GM12878 (cell line): Measurements from ENCODE around the gene PTTG1. TPM values are rescaled to one million over a fixed set of nuclear protein-coding genes. Genes with fewer than 3 reads are reported as not detected.

Experiments used
- ATAC-seq: fragments of 200-7000 bp; cut with Tn5 transposase; 3 replicates; pipeline ENCODE4 v1.9.1; 2020; ENCODE audit warnings: mild to moderate bottlenecking, moderate library complexity
- BruUV-seq: library from RNA; stranded (reverse); fragments of 400-500 nt; replicated peaks from 2 replicates; lab custom pipeline; 2021; lab: Mats Ljungman, UMichigan
- CTCF ChIA-PET: fragments of 300-600 bp; sonication (Branson Sonifier 250); formaldehyde crosslinking; extraction: SDS; loops from one replicate; lab custom pipeline; 2021; ENCODE audit warnings: inconsistent platforms; lab: Yijun Ruan, JAX
- POLR2A ChIA-PET: fragments of 350-600 bp; formaldehyde crosslinking; extraction: SDS; loops from one replicate; lab custom pipeline; 2021; ENCODE audit warnings: inconsistent platforms; lab: Charles Lee
- RAD21 ChIA-PET: fragments of 300-600 bp; sonication (Branson Sonifier 250); formaldehyde crosslinking; loops from one replicate; lab custom pipeline; 2023; ENCODE audit warnings: antibody characterized with exemption; ENCODE audit not compliant: unreplicated experiment; lab: Charles Lee
- SMC1A ChIA-PET: fragments of 300-600 bp; sonication (Branson Sonifier 250); formaldehyde crosslinking; loops from one replicate; lab custom pipeline; 2023; ENCODE audit not compliant: unreplicated experiment, uncharacterized antibody; lab: Charles Lee
- DNase-seq: peaks from one replicate; pipeline ENCODE4 v3.0.0-alpha.2; 2011; ENCODE audit warnings: low read depth, low spot score
- FAIRE-seq: peaks from 3 replicates; lab custom pipeline; 2011; peaks lifted over from hg19 to GRCh38; lab: Jason Lieb, UNC
- H2AFZ ChIP-seq: 2 replicates; pipeline ENCODE4 v1.6.0; 2011; ENCODE audit warnings: low read depth, low read length, control low read depth; ENCODE audit not compliant: control insufficient read depth
- H3K27ac ChIP-seq: 2 replicates; pipeline ENCODE4 v1.5.1; 2011; ENCODE audit warnings: control low read depth; ENCODE audit not compliant: control insufficient read depth, insufficient read depth
- H3K27me3 ChIP-seq, 2 experiments: replicated peaks in 1 of 2; 2 replicates each; pipeline versions ENCODE4 v1.6.0 to v1.6.1; 2011; ENCODE audit warnings: low read length in 1 of 2; ENCODE audit not compliant: control insufficient read depth in 2 of 2, insufficient read depth in 2 of 2
- H3K36me3 ChIP-seq, 2 experiments: 2 replicates each; pipeline ENCODE4 v1.5.1; 2011; ENCODE audit warnings: low read length in 1 of 2; ENCODE audit not compliant: control insufficient read depth in 2 of 2, insufficient read depth in 2 of 2
- H3K4me1 ChIP-seq: 2 replicates; pipeline ENCODE4 v1.6.1; 2011; ENCODE audit warnings: mild to moderate bottlenecking, low read length, moderate library complexity, mixed read lengths; ENCODE audit not compliant: control insufficient read depth, insufficient read depth
- H3K4me2 ChIP-seq: 2 replicates; pipeline ENCODE4 v1.6.0; 2011; ENCODE audit warnings: control low read depth; ENCODE audit not compliant: control insufficient read depth, insufficient read depth
- H3K4me3 ChIP-seq: fragments of 200-600 bp; sonication (generic); 2 replicates; pipeline ENCODE4 v1.5.1; 2016
- H3K79me2 ChIP-seq: 2 replicates; pipeline ENCODE4 v1.6.0; 2011; ENCODE audit warnings: low read length; ENCODE audit not compliant: control insufficient read depth, insufficient read depth
- H3K9ac ChIP-seq: 2 replicates; pipeline ENCODE4 v1.8.0; 2011; ENCODE audit warnings: low read length, control low read depth, mixed read lengths; ENCODE audit not compliant: control insufficient read depth, insufficient read depth
- H3K9me3 ChIP-seq: replicated peaks from 3 replicates; pipeline ENCODE4 v1.5.1; 2011; ENCODE audit warnings: mild to moderate bottlenecking, low read length; ENCODE audit not compliant: control insufficient read depth, insufficient read depth
- H4K20me1 ChIP-seq: 2 replicates; pipeline ENCODE4 v1.6.0; 2011; ENCODE audit not compliant: control insufficient read depth, insufficient read depth
- BHLHE40 ChIP-seq, 2 experiments: fragments of 450-650 bp in 1 of 2; IDR thresholded peaks; 2 replicates each; pipeline ENCODE4 v1.6.1; 2011 to 2017; ENCODE audit warnings: low read depth in 2 of 2, borderline replicate concordance in 1 of 2, improper control_type of control experiment in 1 of 2, low read length in 1 of 2, mild to moderate bottlenecking in 1 of 2
- BMI1 ChIP-seq: fragments of 450-650 bp; IDR thresholded peaks from 2 replicates; pipeline ENCODE4 v1.6.1; 2016; ENCODE audit warnings: mild to moderate bottlenecking, moderate library complexity, borderline replicate concordance
- EGR1 ChIP-seq, 2 experiments: IDR thresholded peaks; 1 replicate in 1 of 2; 2 replicates in 1 of 2; pipeline ENCODE4 v1.6.1; 2011 to 2012; ENCODE audit warnings: low read depth in 2 of 2, low read length in 2 of 2, borderline replicate concordance in 1 of 2, mild to moderate bottlenecking in 1 of 2, moderate library complexity in 1 of 2
- EP300 ChIP-seq, 2 experiments: fragments of 150-350 bp in 1 of 2; IDR thresholded peaks; 2 replicates each; pipeline ENCODE4 v1.6.1; 2011 to 2012; ENCODE audit warnings: low read depth in 2 of 2, low read length in 2 of 2, borderline replicate concordance in 1 of 2, improper control_type of control experiment in 1 of 2, inconsistent platforms in 1 of 2; ENCODE audit not compliant: control insufficient read depth in 1 of 2
- GATAD2B ChIP-seq: fragments of 450-650 bp; conservative IDR thresholded peaks from 2 replicates; pipeline ENCODE4 v1.6.1; 2017; ENCODE audit warnings: low read depth, mild to moderate bottlenecking, moderate library complexity
- IKZF1 ChIP-seq: fragments of 450-650 bp; conservative IDR thresholded peaks from 2 replicates; pipeline ENCODE4 v1.6.1; 2017; ENCODE audit warnings: antibody characterized with exemption, mild to moderate bottlenecking
- KAT2A ChIP-seq: conservative IDR thresholded peaks from 2 replicates; pipeline ENCODE4 v1.6.1; 2011; ENCODE audit warnings: low read depth, low read length; ENCODE audit not compliant: control insufficient read depth
- KLF5 ChIP-seq: fragments of 450-650 bp; IDR thresholded peaks from 2 replicates; pipeline ENCODE4 v1.6.1; 2014; ENCODE audit warnings: mild to moderate bottlenecking; ENCODE audit not compliant: partially characterized antibody
- RAD51 ChIP-seq: fragments of 450-650 bp; IDR thresholded peaks from 2 replicates; pipeline ENCODE4 v1.6.1; 2016; ENCODE audit warnings: moderate library complexity, mild to moderate bottlenecking, inconsistent platforms
- RFX5 ChIP-seq: IDR thresholded peaks from 2 replicates; pipeline ENCODE4 v1.6.1; 2011; ENCODE audit warnings: low read depth, low read length, improper control_type of control experiment
- SRF ChIP-seq, 2 experiments: IDR thresholded peaks; 2 replicates each; pipeline ENCODE4 v1.6.1; 2011; ENCODE audit warnings: low read depth in 2 of 2, low read length in 2 of 2, mild to moderate bottlenecking in 1 of 2, moderate library complexity in 1 of 2
- WGBS: methylation state at CpG from one replicate; pipeline ENCODE4 v1.1.6; 2016; ENCODE audit warnings: low lambda C conversion rate; ENCODE audit not compliant: insufficient replicate concordance, insufficient coverage; ENCODE audit errors: missing lambda C conversion rate; 5-methylcytosine and 5-hydroxymethylcytosine counted together
- in situ Hi-C: fragments of 300-500 bp; cut with MboI; formaldehyde crosslinking; loops from 9 replicates; pipeline ENCODE4 v1.14.3; 2018; ENCODE audit warnings: mixed read lengths
- intact Hi-C: fragments of 100-400 bp; cut with micrococcal nuclease; formaldehyde crosslinking; loops from one replicate; pipeline ENCODE4 v1.14.2; 2022; ENCODE audit not compliant: unreplicated experiment
- polyA plus RNA-seq, 11 experiments: library from polyadenylated mRNA; depleted of rRNA in 4 of 11; unstranded in 6 of 11; stranded (reverse) in 5 of 11; fragments of >200 nt; fragmentation: Nextera tagmentation in 4 of 11; fragmentation: Illumina TruSeq in 1 of 11; extraction: Ambion mirVana in 4 of 11; extraction: Trizol in 1 of 11; gene quantifications; 1 replicate in 1 of 11; 2 replicates in 10 of 11; pipeline versions ENCODE4 v1.2.1 to v1.2.3, GENCODE V29; 2011 to 2016; ENCODE audit warnings: inconsistent platforms in 2 of 11, missing spikeins in 2 of 11, low read depth in 1 of 11
- total RNA-seq, 4 experiments: library from RNA; depleted of rRNA in 3 of 4; stranded (reverse); fragments of >200 nt in 3 of 4; fragmentation: Illumina TruSeq in 1 of 4; extraction: Trizol in 1 of 4; gene quantifications; 2 replicates each; pipeline versions ENCODE4 v1.2.1 to v1.2.3, GENCODE V29; 2013 to 2021
- TF ChIP-seq, protein P1 (sequence below): fragments of 450-650 bp; IDR thresholded peaks from 2 replicates; pipeline ENCODE4 v1.6.1; 2017; ENCODE audit warnings: mild to moderate bottlenecking, moderate library complexity
- TF ChIP-seq, protein P2 (sequence below): IDR thresholded peaks from 2 replicates; pipeline ENCODE4 v1.6.1; 2012; ENCODE audit warnings: low read depth, low read length, improper control_type of control experiment
- TF ChIP-seq, protein P3 (sequence below): IDR thresholded peaks from 2 replicates; pipeline ENCODE4 v1.6.1; 2011; ENCODE audit warnings: borderline replicate concordance, low read depth, mild to moderate bottlenecking, moderate library complexity, low read length; ENCODE audit not compliant: insufficient read depth, poor library complexity, severe bottlenecking

The PTTG1 gene
- total and polyA plus RNA-seq, 10 of the 15 experiments (the other 5 are each of a cell fraction or from before 2014, with no cell fraction given): 154 to 1,033 (median 377) TPM

DNA sequence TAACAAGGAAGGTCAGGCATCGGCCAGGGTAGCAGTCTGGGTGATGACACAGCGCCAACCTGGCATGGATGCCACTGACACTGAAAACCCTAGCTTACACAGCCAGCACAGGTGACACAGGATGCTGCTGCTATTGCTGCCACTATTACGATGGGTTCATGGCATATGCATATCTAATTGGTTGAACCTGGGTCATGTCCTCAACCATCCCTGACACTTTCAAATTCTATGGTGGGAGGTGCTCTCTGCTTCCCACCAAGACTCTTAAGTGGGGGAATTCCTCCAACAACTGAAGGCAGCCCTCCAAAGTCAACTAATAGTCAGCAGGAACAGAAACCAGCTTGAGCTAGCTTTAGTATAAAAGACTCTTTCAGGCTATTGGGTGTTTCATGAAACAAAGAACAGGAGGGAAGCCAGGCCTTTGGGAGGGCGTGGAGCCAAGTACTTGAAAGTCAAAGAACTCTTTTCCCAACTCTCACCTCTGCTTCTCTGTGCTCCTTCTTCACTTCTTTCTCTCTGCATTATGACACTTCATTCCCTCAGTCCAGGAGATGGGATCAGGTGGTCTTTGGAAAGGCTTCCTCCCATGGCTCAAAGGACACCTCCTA lies 21.3 kb downstream of the PTTG1 start (continued):
- TF ChIP-seq, protein P1, sequence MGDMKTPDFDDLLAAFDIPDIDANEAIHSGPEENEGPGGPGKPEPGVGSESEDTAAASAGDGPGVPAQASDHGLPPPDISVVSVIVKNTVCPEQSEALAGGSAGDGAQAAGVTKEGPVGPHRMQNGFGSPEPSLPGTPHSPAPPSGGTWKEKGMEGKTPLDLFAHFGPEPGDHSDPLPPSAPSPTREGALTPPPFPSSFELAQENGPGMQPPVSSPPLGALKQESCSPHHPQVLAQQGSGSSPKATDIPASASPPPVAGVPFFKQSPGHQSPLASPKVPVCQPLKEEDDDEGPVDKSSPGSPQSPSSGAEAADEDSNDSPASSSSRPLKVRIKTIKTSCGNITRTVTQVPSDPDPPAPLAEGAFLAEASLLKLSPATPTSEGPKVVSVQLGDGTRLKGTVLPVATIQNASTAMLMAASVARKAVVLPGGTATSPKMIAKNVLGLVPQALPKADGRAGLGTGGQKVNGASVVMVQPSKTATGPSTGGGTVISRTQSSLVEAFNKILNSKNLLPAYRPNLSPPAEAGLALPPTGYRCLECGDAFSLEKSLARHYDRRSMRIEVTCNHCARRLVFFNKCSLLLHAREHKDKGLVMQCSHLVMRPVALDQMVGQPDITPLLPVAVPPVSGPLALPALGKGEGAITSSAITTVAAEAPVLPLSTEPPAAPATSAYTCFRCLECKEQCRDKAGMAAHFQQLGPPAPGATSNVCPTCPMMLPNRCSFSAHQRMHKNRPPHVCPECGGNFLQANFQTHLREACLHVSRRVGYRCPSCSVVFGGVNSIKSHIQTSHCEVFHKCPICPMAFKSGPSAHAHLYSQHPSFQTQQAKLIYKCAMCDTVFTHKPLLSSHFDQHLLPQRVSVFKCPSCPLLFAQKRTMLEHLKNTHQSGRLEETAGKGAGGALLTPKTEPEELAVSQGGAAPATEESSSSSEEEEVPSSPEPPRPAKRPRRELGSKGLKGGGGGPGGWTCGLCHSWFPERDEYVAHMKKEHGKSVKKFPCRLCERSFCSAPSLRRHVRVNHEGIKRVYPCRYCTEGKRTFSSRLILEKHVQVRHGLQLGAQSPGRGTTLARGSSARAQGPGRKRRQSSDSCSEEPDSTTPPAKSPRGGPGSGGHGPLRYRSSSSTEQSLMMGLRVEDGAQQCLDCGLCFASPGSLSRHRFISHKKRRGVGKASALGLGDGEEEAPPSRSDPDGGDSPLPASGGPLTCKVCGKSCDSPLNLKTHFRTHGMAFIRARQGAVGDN: peak; percentile 88; the same call in 1 of the 2 replicates
- TF ChIP-seq KLF5 (peak; percentile 30), SRF (IDR thresholded peaks at IDR 0.05; ENCODE audit: low read depth in 2 of 2, low read length in 2 of 2) (no peak)
- TF ChIP-seq, protein P2, sequence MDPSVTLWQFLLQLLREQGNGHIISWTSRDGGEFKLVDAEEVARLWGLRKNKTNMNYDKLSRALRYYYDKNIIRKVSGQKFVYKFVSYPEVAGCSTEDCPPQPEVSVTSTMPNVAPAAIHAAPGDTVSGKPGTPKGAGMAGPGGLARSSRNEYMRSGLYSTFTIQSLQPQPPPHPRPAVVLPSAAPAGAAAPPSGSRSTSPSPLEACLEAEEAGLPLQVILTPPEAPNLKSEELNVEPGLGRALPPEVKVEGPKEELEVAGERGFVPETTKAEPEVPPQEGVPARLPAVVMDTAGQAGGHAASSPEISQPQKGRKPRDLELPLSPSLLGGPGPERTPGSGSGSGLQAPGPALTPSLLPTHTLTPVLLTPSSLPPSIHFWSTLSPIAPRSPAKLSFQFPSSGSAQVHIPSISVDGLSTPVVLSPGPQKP: no peak

DNA sequence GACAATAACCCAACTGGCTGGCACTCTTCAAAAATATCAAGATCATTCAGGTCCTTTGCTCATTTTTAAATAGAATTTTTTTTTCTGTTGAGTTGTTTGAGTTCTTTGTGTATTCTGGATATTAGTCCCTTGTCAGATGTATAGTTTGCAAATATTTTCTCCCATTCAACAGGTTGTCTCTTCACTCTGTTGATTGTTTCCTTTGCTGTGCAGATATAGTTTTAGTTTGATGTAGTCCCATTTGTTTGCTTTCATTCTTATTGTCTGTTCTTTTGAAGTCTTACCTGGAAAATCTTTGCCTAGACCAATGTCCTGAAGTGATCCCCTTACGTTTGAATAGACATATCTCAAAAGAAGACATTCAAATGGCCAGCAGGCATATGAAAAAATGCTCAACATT lies 22.8 kb downstream of the PTTG1 start:
- Histone ChIP-seq H3K27ac (peak overlapping the region; percentile 81; the same call in 1 of the 2 replicates), H3K4me1 (peaks cover 57% of the 10 kb centered on the region), H3K4me2 (no peak overlapping the region; the same call in 1 of the 2 replicates), H3K4me3 (no peak overlapping the region), H3K27me3 (no peaks in the 10 kb centered on the region), H4K20me1 (no peaks in the 10 kb centered on the region), H3K79me2 (peaks cover 39% of the 10 kb centered on the region), H2AFZ (no peak overlapping the region), H3K9ac (no peak overlapping the region), H3K9me3 (peaks cover 8% of the 10 kb centered on the region), H3K36me3 (no peaks in the 10 kb centered on the region)
- POLR2A ChIA-PET: interaction anchor here (1.0 to 7.8 kb wide), 6 partner anchors 9 to 30 kb away, joined by 3 to 156 read pairs (median 6); no protein-coding TSS in a partner anchor
- WGBS: 88% methylated on average over 1 of the region's 1 CpG
- CTCF ChIA-PET: interaction anchor here (0.9 to 7.7 kb wide), 6 partner anchors 8 to 400 kb away, joined by 3 to 235 read pairs (median 168); no protein-coding TSS in a partner anchor
- in situ Hi-C loops (no loop called here), intact Hi-C loops (no loop called here)
- RAD21 ChIA-PET: interaction anchor here (0.8 to 7.8 kb wide), 6 partner anchors 8 to 63 kb away, joined by 3 to 329 read pairs (median 75); no protein-coding TSS in a partner anchor
- BruUV-seq: no TSS peak
- DNase-seq (no peak), FAIRE-seq (no peak), ATAC-seq (no peak)
- SMC1A ChIA-PET: interaction anchor here (6.1 to 7.8 kb wide), 4 partner anchors 8 to 64 kb away, joined by 33 to 511 read pairs (median 212); no protein-coding TSS in a partner anchor
- no peak for TF ChIP-seq IKZF1
- no peak for TF ChIP-seq RAD51
- TF ChIP-seq RFX5: no peak
- TF ChIP-seq, protein P3, sequence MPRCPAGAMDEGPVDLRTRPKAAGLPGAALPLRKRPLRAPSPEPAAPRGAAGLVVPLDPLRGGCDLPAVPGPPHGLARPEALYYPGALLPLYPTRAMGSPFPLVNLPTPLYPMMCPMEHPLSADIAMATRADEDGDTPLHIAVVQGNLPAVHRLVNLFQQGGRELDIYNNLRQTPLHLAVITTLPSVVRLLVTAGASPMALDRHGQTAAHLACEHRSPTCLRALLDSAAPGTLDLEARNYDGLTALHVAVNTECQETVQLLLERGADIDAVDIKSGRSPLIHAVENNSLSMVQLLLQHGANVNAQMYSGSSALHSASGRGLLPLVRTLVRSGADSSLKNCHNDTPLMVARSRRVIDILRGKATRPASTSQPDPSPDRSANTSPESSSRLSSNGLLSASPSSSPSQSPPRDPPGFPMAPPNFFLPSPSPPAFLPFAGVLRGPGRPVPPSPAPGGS: no peak
- TF ChIP-seq GATAD2B: no peak
- TF ChIP-seq EP300 (IDR thresholded peaks at IDR 0.05; ENCODE audit: borderline replicate concordance in 1 of 2, control insufficient read depth in 1 of 2, low read depth in 2 of 2, low read length in 2 of 2): no peak
- no peak for TF ChIP-seq BHLHE40 (IDR thresholded peaks at IDR 0.05; ENCODE audit: borderline replicate concordance in 1 of 2, low read depth in 2 of 2, low read length in 1 of 2)
- no peak for TF ChIP-seq BMI1
- TF ChIP-seq EGR1 (IDR thresholded peaks at IDR 0.05; ENCODE audit: borderline replicate concordance in 1 of 2, low read depth in 2 of 2, low read length in 2 of 2): no peak
- TF ChIP-seq KAT2A: no peak
